T-helper 2 cell (primary cell): Measurements from ENCODE around the gene CLN3.
"Not testable (repeated sequence)": the region's sequence is repeated elsewhere in the genome, so short reads cannot be mapped to it uniquely, and the experiment has no call there.

Experiments used
- DNase-seq, 5 experiments: peaks; one replicate each; pipeline versions ENCODE4 v3.0.0 to v3.0.0-alpha.2; 2012 to 2022

Gene CLN3

GRCh38 chr16:28513484-28514181 lies 21.8 kb upstream of the CLN3 start:
- no peak for DNase-seq

- DNase-seq, result no peak
These were observed 20.2 kb upstream of the CLN3 start for GRCh38 chr16:28511801-28512789.

DNA sequence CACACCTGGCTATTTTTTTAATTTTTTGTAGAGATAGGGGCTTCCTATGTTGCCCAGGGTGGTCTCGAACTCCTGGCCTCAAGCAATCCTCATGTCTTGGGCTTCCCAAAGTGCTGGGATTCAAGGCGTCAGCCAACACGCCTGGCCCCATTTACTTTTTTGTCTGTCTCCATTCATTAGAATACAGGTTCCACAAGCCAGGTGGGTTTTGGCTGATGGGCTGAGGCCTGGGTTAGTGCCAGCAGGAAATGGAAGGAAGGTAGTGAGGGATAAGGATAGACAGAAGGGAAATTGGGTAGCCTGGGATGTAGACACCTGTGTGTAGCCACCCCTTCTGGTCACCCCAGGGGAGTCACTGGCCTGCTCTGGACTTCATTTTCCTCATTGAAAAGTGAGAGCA lies 19.2 kb upstream of the CLN3 start:
- DNase-seq, result no peak

- no peak for DNase-seq
These were observed 13.7 kb upstream of the CLN3 start for GRCh38 chr16:28505489-28506137.

- no peak for DNase-seq
These were observed 13.0 kb upstream of the CLN3 start for GRCh38 chr16:28504707-28505404.

- DNase-seq, result no peak
These were observed 11.8 kb upstream of the CLN3 start for GRCh38 chr16:28503470-28504259.

DNA sequence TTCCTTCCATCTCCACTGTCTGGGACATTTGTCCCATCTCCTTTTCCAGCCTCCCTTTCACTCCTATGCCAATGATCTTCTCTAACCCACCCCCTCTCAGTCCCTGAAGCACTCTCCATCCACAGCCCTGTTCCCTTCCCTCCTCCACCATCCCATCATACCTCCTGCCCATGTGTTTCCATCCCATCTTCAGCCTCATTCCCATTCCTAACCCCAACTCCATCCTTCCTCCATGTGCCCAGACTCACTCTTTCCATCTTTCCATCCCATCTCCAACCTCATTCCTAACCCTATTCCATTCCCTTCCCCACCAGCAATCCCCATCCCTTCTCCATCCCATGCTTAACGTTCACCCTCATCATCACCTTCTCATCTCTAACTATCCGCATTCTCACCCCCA lies 10.4 kb upstream of the CLN3 start:
- DNase-seq, result no peak

- no peak for DNase-seq
These were observed 9.7 kb upstream of the CLN3 start for GRCh38 chr16:28501258-28502232.

GRCh38 chr16:28500476-28501180 lies 8.8 kb upstream of the CLN3 start:
- DNase-seq, result not testable (repeated sequence)

- no peak for DNase-seq
These were observed 8.0 kb upstream of the CLN3 start for GRCh38 chr16:28499854-28500253.

GRCh38 chr16:28498666-28499381 lies 7.0 kb upstream of the CLN3 start:
- DNase-seq, result no peak

DNA sequence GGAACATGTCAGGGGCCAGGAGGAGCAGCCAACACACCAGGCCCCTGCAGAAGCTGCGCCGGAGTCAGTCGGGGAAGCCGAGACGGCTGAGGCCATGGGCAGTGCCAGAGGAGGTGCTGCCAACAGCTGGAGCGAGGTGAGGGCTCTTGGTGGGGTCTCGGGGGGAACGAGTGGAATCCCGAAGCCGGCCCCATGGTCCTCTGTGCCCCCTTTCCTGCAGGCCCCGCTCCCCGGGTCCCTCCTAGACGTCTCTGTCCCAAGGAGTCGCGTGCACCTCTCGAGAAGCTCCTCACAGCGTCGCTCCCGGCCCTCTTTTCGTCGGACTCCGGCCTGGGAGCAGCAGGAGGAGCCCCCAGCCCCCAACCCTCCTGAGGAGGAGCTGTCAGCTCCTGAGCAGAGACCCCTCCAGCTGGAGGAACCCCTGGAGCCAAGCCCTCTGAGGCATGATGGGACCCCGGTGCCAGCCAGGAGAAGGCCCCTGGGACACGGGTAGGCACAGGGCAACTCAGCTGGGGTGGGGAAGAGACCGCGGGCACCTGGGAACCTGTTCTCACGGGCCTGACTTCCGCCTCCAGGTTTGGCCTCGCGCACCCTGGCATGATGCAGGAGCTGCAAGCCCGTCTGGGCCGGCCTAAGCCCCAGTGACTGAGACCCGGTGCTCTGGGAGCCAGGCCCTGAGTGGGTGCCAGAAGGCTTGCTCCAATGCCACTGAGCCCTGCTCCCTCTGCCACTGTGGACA lies 6.2 kb upstream of the CLN3 start:
- no peak for DNase-seq

DNA sequence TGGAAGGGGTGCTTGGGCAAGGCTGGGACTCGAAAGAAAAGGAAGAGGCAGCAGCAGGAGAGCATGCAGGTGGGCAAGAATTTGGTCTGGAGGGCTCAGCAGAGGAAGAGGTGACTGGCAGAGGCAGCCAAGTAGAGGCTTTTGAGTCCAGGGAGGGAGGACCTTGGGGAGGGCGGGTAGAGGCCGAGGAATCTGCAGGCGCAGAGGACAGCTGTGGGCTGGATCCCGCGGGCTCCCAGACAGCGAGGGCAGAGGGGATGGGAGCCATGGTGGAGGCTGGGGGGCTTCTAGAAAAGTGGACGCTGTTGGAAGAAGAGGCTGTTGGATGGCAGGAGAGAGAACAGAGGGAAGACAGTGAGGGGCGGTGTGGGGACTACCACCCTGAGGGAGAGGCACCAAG lies 5.5 kb upstream of the CLN3 start:
- no peak for DNase-seq

DNA sequence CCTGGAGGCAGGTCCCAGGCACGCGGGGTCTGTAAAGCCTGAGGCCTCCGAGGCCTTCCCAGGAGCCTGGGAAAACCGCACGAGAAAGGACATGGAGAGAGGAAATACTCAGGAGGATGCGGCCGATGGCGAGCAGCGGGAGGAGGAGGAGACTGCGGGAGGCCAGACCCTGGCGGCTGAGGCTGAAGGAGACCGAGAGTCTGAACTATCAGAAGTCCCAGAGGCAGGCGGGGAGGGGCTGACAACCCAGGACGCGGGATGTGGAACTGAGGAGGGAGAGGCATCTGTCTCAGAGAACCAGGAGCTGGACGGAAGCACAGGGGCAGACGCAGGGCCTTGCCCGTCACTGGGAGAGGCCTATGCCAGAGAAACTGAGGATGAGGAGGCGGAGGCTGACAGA lies 5.0 kb upstream of the CLN3 start:
- no peak for DNase-seq

GRCh38 chr16:28495795-28496749 lies 4.2 kb upstream of the CLN3 start:
- DNase-seq, result no peak

DNA sequence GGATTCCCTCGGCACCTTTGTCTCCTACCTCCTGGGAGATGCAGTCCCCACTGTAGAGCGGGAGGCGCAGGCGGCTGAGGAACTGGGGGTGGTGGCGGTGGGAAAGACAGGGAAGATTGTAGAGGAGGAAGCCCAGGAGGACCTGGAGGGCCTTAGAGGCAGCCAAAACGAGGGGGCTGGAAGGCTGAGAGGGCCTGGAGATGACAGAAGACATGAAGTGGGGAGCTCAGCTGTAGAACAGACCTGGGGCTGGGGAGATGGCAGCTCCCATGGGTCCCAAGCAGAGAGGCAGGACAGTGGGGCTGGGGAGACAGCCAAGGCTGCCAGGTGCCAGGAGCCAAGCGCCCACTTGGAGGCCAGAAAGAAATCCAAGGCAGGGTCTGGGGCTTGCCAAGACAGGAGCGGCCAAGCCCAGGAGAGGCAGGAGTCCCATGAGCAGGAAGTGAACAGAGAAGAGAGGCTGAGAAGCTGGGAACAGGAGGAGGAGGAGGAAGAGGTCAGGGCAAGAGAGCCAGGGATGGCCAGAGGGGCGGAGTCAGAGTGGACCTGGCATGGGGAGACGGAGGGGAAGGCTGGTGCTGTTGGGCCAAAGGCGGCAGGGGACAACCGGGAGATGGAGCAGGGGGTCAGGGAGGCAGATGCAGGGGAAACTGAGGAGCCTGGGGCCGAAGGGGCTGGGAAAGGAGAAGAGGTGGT lies 3.4 kb upstream of the CLN3 start:
- no peak for DNase-seq
